HG03066 (cell line): Measurements from ENCODE around the gene KCNQ1.

ENCODE experiments used
- ATAC-seq: cut with Tn5 transposase; IDR thresholded peaks from one replicate; pipeline ENCODE4 v1.9.1; 2021; ENCODE audit warnings: low read depth; ENCODE audit not compliant: unreplicated experiment

The KCNQ1 gene

GRCh38 chr11:2563213-2564007, 118.6 kb downstream of the KCNQ1 start:
- ATAC-seq: no peak

GRCh38 chr11:2564008-2564530, 119.3 kb downstream of the KCNQ1 start:
- ATAC-seq: no peak

GRCh38 chr11:2564588-2565425, 120.0 kb downstream of the KCNQ1 start:
- no peak for ATAC-seq

- no peak for ATAC-seq
Measured at GRCh38 chr11:2565447-2566222, 120.8 kb downstream of the KCNQ1 start.

- ATAC-seq: no peak
Measured at GRCh38 chr11:2566223-2567025, 121.6 kb downstream of the KCNQ1 start.

- no peak for ATAC-seq
Measured at GRCh38 chr11:2567026-2567671, 122.3 kb downstream of the KCNQ1 start.

- ATAC-seq: no peak
Measured at GRCh38 chr11:2569321-2569721, 124.5 kb downstream of the KCNQ1 start.

- no peak for ATAC-seq
Measured at GRCh38 chr11:2569731-2570210, 125.0 kb downstream of the KCNQ1 start.

- ATAC-seq: no peak
Measured at GRCh38 chr11:2570211-2570811, 125.5 kb downstream of the KCNQ1 start.

- no peak for ATAC-seq
Measured at GRCh38 chr11:2570841-2571597, 126.2 kb downstream of the KCNQ1 start.

GRCh38 chr11:2571598-2572281, 126.9 kb downstream of the KCNQ1 start:
- ATAC-seq: no peak

GRCh38 chr11:2572491-2573239, 127.9 kb downstream of the KCNQ1 start:
- ATAC-seq: no peak

GRCh38 chr11:2573240-2574042, 128.6 kb downstream of the KCNQ1 start:
- ATAC-seq: no peak

- ATAC-seq: no peak
Measured at GRCh38 chr11:2574043-2574552, 129.3 kb downstream of the KCNQ1 start.

GRCh38 chr11:2574553-2575535, 130.0 kb downstream of the KCNQ1 start:
- no peak for ATAC-seq
